GM12873 (cell line): ENCODE data around the gene DMXL2.

ENCODE experiments used
- CTCF ChIP-seq: IDR thresholded peaks from 2 replicates; pipeline ENCODE4 v1.5.1; 2012; ENCODE audit warnings: low read depth, mild to moderate bottlenecking, moderate library complexity, low read length, control low read depth; ENCODE audit not compliant: insufficient read depth; ENCODE audit errors: missing control alignments

DMXL2 gene

GRCh38 chr15:51484781-51485180, 137.8 kb downstream of the DMXL2 start:
- TF ChIP-seq CTCF: no peak

- TF ChIP-seq CTCF: no peak
Observed at GRCh38 chr15:51483985-51484384, 138.6 kb downstream of the DMXL2 start.

- TF ChIP-seq CTCF: no peak
Observed at GRCh38 chr15:51483520-51483919, 139.1 kb downstream of the DMXL2 start.

- TF ChIP-seq CTCF: no peak
Observed at GRCh38 chr15:51475736-51476135, 146.8 kb downstream of the DMXL2 start.

GRCh38 chr15:51470512-51470911, 152.1 kb downstream of the DMXL2 start:
- no peak for TF ChIP-seq CTCF

GRCh38 chr15:51460796-51461195, 161.8 kb downstream of the DMXL2 start:
- no peak for TF ChIP-seq CTCF

GRCh38 chr15:51450001-51450400, 172.6 kb downstream of the DMXL2 start:
- no peak for TF ChIP-seq CTCF
